ENCODE results near the gene CHST15.

The CHST15 gene

DNA sequence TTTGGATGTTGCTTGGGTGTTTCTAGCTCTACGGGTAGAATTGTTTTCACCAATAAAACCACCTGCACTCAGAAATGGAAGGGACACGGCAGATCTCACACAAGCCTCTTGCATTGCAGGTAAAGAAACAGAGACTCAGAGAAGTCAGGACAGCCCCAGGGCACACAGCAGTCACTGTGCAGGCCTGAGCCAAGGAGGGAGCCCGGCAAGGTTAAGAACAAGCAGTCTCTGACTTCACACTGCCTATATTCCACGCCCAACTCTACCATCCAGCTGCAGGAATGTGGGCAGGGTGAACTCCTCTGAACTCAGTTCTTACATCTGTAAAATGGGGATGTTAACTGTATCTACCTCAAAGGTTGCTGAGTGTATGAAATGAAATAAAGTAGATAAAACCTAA lies 15.4 kb downstream of the CHST15 start:
- DNase-seq = no peak

DNA sequence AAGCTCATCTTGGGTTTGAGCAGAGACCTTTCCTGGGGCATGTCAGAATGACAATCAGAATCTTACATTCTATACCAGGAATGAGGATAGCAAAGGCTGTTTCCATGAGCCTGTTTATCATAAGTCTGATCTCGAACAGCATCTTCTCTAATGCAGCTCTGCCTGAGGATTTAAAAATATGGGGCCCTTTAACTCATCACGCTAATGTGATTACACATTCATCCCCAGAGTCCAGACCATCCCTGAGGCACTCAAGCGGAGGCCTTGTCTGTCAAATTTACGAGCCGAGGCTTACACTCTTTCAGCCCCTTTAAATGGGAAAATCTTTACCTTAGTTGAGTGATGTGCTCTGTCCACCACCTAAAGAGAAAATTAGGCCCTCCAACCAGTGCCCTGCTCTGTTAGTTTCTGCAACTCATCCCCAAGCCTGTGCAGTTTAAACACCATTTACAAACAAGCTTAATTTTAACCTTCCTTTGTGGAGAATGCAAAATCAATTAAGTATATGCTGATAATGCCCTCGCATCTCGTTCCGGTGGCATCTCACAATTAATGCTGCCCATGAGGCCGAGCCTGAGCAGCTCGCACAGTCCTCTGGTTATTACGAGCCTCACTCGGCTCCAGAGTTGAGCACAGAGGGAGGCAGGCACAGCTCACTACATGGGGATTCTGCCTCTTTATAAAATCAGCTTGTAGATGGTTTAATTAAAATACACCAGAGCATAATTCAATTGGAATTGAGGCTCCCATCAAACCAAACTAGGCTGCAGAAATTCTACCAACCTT lies 16.0 kb downstream of the CHST15 start:
- no peak for DNase-seq

DNA sequence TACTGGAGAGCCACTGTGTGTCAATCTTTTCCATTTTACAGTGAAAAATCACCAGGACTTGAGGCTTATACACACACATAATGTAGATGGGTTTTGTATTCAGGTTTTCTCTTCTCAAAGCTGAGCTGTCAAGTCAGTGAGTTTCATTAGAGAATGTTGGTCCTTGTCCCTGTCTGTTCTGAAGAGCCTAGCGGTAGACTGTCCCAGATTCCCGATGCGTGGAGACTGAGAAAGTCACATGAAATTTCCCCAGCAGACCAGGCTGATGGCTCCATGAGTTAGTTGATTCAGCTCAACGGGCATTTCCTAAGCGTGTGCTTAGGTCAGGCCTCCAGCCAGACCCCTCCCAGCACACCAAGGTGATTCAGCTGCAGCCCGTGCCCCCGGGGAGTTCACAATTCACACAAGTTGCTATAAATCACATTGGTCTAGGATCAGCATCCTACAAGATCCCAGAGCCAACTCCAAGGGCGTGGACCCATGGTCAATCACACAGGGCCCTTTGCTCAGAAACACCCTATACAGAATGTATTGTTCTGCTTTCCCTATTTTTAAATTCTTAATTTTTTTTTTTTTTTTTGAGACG lies 17.2 kb downstream of the CHST15 start:
- no peak for DNase-seq

DNA sequence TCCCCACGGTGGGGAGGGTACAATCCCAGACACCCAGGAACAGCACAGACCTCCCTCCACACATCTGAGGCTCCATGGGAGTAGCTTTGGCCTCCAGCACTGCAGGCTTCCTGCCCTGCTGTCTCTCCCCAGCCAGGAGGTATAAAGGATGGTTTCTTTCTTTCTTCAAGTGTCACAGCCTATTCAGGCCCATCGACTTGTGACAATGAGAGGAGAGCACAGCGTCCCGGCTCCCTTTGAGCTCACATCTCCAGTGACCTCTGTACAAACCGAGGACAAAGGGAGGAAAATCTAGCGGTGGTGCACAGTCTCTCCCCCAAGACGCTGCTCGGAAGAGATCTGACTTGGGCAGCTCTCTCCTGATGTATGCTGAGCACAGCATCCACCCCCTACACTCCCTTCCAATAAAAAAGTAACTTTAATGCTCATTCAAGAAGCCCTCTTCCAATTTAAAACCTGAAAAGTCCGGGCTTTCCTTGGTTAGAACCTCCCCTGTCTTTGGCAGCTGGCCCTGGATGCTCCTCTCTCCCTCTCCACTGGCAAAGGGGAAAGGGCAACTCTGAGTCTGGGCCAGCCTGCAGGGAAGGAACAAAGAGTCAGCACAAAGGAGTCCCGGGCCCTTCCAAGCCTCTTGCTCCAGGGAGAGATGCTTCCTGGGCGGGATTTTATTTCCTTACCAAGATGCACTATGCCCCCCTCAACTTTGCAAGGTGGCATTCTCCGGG lies 18.0 kb downstream of the CHST15 start:
- no peak for DNase-seq

DNA sequence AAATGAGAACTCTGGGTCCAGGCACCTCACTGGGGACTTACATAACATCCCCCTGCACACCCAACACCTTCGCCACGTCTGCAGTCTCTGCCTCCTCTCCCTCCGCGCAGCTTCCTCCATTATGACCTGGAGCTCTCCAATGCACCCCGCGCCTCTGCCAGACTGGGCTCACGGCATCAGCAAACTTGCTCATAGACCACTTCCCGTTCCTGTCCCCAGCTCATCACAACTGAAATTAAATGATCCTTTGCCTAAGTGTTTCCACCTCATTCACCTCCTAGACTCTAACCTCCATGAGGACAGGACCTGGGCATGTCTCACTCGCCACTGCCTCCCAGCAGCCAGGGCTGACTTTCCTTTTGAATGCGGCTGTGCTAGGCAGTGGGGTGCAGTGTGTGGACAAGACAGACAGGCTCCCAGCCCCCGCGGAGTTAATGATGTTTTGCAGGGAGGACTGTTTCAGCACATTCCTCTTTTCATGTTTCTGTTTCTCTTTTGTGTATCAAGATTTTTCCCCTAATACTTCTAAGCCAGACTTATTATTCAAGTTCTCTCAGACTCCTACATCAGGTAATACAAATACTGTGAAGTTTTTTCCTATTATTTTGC lies 18.8 kb downstream of the CHST15 start:
- no peak for DNase-seq

DNA sequence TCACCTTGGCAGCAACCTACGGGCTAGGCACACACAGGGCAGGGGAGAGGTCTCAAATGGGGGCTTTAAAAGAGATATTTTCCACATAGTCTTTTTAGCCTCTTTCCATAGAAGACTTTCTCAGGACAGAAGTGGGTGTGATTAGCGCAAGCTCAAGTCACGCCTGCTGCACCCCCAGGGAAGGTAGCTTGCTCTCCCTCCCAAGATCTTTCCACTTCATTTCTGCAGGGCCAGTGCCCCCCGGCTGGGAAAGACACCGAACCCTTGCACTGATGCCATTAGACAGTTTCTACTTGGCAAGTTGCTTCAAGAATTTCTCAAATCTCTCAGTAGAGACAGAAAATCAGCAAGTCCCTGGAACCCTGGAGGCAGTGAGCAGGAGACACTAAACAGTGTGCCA lies 19.4 kb downstream of the CHST15 start:
- DNase-seq = no peak

DNA sequence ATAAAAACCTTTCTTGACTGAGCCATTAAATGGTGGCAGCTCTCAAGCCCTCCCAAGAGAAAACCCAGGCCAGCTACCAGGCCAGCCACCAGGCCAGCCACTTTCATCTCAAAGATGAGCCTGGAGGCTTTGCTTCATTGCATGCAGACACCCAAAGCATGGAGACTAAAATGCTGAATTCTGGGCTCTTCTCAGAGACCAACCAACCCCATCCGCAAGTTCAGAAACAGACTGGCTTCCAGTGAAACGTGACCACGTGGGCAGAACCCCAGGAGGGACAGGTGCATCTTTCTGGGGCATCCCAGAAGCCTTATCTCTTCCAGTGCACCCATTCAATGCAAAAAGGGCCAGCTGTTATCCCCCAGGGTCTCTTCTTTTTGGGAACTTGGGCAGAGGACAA lies 20.9 kb downstream of the CHST15 start:
- no peak for DNase-seq

DNA sequence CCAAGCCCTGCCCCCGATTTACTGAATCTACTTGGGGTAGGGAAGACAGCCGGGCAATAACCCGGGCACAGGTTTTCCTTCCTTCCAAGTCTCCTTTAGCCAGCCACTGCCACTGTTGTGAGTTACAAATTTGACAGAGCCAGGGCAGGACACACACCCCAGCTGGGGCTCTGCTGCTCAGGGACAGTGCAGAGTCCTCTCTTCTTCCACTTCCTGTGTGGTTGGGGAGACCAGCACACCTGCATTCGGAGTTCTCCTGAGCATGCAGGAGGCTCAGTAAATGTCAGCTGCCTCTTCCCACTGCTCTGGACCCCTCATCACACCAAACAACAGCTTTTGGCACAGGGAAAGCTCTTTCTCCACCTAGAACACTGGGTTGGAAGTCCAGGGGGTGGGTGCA lies 21.3 kb downstream of the CHST15 start:
- no peak for DNase-seq

DNA sequence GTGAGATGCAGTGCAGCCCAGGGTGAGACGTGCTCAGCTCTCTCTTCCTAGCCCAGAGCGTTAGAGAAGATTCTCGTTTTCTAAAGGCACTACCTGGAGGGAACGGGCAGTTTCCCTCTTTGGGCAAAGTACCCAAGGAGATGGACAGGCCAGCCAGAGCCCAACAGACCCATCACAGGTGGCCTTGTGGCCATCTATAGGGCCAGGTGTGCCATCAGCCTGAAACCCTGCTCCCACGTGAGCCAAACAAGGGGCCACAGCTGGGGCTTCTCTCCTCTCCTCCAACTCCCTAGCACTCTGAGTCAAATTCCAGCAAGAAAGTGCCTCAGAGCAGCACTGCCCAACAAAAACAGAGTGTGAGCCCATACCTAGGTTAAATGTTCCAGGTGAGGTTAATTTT lies 22.3 kb downstream of the CHST15 start:
- no peak for DNase-seq

DNA sequence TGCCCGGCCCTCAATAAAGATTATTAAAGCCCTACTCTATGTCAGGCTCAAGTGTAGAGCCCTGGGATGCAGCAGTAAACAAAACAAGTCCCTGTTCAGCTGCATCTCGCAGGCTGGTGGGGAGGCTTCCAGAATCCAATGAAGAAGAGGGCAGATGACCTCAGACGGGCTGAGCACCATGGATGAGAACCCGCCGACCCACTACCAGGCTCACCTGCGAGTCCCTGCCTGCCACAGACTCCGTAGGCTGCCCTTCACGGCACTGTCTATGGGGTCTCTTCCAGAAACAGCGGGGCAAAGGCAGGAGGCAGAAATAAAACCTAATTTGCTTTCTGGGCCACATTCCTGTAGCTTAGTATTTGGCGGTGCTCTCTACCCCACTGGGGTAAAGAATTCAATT lies 22.7 kb downstream of the CHST15 start:
- DNase-seq = no peak

DNA sequence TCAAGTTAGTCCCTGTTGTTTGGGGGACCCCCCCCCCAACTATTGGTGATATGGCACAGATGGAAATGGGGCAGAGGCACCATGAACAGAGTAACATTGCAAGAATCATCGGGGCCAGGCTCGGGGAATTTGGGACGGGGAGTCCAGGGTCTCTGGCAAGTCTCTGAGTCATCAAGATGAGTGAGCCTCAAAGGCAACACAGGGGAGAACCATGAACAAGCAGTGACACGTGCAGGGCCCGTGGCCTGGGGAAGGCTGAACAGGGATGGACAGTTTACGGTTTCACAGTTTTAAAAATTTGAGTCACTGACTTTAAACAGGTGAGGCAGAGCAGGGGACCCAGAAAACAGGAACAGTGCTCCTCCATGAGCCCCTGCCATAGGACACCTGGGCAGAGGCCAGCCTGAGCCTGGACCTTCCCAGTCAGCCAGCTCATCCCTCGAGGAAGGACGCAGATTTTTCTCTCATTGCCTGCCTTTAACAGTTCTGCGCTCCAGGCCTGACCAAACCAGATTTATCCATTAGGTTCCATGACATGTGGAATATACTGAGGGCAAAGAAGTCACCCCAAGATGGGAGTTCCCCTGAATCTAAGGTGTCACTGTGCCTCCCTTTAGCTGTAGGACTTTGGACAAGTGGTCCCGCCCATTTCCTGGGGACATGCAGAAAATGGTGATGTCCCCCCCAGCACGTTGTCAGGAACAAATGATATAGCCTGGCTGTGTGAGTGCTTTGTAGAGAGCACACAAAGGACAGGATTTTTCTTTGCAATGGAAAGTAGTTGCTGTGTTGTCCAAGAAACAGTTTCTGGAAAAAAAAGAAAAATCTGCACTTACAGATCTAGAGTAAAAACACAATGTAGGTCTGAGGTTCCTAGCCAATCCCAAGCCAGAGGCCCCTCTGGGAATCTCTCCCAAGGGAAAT lies 23.8 kb downstream of the CHST15 start:
- DNase-seq = no peak

DNA sequence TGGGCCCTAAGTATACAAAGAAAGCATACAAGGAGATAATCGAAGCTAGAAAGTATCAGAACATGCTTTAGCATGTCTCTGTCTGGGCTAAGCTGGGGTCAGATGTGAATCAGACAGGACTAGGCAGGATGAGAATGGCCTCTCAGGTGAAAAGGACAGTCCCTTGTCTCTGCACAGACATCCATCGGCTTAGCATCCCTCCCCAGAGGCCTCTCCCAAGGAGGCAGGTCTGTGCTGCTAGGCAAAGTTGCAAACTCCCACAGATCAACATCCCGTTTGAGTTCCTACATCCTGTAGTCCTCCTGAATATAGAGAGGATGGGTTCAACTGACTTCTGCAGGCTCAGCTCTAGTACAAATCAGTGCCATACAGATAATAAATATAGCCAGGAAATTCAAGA lies 24.5 kb downstream of the CHST15 start:
- DNase-seq = no peak

DNA sequence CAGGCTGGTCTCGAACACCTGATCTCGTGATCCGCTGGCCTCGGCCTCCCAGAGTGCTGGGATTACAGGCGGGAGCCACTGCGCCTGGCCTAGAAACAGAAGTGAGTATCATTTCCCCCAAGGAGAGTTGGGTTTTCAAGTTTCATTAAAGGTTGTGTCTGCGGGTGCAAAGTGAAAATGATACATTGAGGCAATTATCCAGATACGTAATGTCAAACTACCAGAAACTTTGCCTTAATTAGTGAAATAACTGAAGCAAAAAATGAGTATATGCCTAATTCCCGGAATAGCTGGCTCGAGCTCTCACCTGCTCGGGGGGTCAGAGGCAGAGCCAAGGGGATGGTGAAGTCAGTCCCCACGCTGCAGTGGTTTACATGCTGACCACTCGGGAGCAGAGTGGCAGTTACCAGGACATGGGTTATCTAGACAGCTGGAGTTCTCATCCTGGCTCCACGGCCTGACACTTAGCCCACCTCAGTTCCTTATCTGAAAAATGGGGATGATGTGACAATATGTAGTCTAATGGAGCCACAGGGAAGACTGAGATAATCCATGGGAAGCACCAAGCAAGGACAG lies 25.5 kb downstream of the CHST15 start:
- no peak for DNase-seq

DNA sequence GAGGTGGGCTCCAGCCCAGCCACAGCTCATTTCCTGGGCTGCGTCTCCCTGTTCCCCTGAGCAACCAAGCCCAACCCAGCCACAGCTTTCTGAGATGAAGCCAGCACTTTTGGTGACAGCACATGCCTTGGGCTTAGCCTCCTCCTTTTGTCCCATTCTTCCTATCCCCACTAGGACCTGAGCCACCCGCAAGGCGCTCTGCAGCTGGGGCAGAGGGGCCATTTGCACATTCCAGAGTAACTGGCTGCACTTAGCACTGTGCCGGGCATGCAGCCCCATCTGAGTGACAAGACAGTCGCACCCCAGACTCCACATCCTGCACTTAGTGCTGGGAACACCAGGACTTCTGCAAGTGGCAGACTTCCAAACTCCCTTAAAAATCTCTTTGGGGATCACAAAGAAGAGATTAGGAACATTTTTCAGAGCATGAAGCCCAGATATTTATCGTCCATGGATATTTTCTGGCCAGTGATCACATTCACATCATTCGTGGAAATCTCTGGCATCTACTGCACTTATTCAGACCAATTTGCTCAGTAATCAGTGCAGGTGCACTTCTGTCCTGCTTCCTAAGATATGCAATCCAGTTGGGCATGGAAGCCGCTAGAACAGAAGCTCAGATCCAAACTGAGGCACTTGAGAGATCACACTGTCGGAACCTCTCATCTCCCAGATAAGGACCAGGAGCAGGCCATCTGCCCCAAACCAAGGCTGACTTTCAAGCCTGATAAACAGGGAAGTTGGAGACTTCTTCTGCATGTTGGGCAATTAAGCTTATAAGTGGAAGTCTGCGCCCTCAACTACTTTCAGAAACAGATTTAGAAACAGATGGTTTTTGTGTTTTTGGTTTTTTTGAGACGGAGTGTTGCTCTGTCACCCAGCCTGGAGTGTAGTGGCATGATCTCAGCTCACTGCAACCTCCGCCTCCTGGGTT lies 26.4 kb downstream of the CHST15 start:
- DNase-seq = no peak

DNA sequence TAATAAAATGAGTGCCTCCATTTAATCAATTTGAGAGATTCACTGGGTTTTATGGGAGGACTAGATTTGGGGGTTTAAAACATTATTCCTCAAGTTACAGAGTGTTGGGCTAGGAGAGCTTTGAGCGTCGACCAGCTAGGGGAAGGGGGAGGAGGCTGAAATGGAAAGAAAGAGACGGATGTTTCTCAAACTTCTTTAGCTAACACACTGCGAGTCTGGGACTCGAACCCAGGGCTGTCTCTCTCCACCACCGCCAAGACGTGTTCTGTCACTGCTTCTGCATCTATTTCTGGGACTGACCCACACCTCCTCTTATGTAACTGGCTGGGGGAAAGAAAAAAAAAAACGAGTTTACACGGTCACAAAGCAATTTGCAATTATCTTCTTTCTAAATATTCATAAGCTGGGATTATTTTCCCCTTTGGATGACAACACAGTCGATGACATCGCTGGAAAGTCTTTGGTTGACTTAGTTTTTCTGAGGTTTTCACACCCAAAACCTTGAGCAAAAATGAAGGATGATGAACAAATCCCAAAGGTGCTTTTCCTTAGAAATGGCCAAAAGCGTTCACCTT lies 27.2 kb downstream of the CHST15 start:
- no peak for DNase-seq

DNA sequence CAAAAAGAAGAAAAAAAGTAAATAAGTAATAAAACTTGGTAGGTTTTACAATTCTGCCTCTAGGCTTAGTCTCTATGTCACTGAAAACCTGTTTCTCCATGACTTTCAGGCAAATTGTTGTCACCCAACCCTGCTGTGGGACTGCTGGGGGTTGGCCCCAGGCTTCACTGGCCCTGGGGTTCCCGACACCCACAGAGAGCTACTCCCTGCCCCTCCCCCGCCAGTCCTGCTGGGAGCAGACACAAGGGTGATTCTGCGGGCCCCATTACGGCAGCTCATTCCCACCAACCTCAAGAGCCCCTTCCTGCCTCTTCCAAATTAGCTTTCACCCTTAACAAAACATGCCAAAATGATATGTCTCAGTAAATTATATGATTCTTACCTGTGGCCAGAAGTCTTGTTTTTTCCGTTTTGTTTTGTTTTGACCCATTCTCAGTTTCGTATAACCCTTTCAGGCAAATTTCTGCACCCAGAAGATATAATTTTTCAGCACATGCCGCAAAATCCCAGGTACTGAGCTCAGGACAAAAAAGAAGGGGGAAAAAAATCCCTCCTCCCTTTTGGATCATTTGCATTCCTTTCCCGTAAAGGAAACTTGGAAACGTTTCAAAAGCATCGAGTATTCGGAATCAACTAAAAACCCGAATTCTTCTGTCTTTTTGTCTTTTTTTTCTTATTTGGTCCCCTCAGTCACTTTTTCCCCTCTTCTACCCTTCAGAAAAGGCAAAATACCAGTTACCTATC lies 27.8 kb downstream of the CHST15 start:
- no peak for DNase-seq

DNA sequence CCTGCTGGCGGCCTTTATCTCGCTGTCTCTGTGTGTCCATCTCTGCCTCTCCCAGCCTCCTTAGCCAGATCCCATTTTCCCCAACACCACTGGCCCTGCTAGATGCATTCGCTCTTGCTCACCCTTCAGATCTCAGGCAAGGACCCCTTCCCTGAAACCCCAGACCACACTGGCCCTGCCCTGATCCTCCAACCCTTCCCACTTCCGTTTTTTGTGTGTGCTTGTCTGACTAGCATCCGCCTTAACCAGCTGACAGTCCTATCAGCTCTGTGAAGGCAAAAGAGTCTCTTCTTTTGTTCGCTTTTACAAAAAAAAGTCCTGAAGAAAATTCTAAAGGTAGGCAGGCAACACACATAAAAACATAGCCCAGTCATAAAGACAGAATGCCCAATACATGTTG lies 28.7 kb downstream of the CHST15 start:
- no peak for DNase-seq

DNA sequence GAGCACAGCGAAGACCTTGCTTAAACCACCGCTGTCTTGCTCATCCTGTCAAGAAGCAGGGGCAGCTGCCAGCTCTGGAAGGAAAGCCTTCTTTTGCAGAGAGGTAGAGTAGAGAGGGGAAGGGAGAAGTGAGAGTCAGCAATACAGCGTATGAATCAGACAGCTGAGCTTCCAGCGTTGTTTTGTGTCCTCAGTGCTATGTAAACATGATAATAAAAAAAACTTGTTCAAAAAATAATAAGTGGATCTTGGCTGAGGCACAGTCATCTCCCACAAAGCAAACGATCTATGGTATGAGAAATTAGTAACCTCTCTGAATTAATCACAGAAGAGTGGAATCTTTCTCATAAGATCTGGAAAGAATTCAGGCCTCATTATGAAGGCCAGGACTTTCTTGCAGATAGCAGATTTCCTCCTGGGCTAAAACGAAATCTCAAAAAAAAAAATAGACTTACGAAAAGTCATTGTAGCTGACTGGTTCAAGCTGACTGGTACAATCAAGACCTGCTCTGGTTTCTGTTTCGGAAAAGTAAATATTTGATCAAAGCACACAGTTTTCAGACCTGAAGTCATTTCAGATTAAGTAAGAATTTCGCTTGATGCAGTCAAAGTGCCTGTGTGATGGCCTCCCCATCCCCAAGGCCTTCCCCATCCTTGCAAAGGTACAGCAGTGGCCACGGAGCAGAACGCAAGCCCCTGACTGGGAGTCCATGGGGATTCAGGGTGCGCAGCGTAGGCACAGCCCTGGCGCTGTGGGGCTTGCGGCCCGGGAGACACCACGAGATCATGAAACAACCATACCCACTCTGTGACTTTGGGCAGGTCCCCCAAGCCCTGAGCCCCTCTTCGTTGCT lies 29.4 kb downstream of the CHST15 start:
- no peak for DNase-seq

DNA sequence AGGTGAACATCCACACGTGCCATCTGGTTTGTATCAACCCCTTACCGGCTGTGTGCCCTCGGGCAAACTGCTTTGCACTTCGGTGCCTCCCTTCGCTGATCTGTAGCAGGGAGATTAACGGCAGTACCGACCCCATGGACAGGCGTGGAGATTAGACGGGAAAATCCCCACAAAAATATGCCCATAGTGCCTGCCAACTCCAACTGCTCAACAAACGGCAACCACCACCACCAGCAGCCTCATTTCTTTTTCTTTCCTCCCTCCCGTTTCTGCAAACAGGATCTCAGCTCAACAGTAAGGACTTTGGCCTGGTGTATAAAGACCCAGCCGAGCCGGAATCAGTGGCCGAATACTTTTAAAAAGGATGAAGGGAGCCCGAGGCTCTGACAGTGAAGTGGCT lies 31.0 kb downstream of the CHST15 start:
- DNase-seq = no peak

Data from stimulated activated CD4-positive, alpha-beta T cell treated with anti-CD3 and anti-CD28 coated beads, Interleukin-4, amount 100 ng/mL, for 24 hours (primary cell).